GM12872 (cell line): ENCODE results near the gene CES5A.

ENCODE experiments used
- CTCF ChIP-seq: IDR thresholded peaks from 3 replicates; pipeline ENCODE4 v1.5.1; 2011; ENCODE audit warnings: low read depth, mild to moderate bottlenecking, low read length, moderate library complexity; ENCODE audit not compliant: insufficient read depth

The CES5A gene

GRCh38 chr16:55876854-55877253 lies 1.7 kb upstream of the CES5A start:
- no peak for TF ChIP-seq CTCF

GRCh38 chr16:55873122-55873521 lies 2.1 kb downstream of the CES5A start:
- no peak for TF ChIP-seq CTCF

- no peak for TF ChIP-seq CTCF
These were observed 3.0 kb downstream of the CES5A start for GRCh38 chr16:55872130-55872529.

GRCh38 chr16:55871411-55872038 lies 3.6 kb downstream of the CES5A start:
- no peak for TF ChIP-seq CTCF

GRCh38 chr16:55868980-55869379 lies 6.2 kb downstream of the CES5A start:
- no peak for TF ChIP-seq CTCF

GRCh38 chr16:55868137-55868536 lies 7.0 kb downstream of the CES5A start:
- no peak for TF ChIP-seq CTCF

GRCh38 chr16:55861288-55861687 lies 13.9 kb downstream of the CES5A start:
- TF ChIP-seq CTCF = no peak
